HG03558 (cell line): ENCODE results near the gene GSX2.

Source experiments
- ATAC-seq: cut with Tn5 transposase; IDR thresholded peaks from one replicate; pipeline ENCODE4 v1.9.1; 2021; ENCODE audit warnings: moderate number of reproducible peaks; ENCODE audit not compliant: unreplicated experiment; ENCODE audit errors: extremely low read depth

GSX2 gene

DNA sequence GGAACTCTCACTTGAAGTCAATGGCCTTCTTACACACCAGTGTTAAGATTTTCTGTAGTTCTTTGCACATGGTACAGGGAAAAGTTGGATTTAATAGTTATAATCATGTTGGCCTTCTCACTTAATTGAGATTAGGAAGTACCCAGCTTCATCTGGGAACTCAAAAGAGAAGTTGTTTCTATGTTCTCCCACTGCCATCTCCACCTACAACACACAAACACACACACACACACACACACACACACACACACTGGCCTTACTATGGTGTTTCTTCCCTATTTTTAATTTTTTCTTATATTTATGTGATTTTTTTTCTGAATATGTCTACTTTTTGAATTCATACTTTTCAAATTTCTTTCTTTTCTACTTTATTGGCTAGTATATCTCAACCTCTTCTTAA, 25.6 kb upstream of the GSX2 start:
- no peak for ATAC-seq

DNA sequence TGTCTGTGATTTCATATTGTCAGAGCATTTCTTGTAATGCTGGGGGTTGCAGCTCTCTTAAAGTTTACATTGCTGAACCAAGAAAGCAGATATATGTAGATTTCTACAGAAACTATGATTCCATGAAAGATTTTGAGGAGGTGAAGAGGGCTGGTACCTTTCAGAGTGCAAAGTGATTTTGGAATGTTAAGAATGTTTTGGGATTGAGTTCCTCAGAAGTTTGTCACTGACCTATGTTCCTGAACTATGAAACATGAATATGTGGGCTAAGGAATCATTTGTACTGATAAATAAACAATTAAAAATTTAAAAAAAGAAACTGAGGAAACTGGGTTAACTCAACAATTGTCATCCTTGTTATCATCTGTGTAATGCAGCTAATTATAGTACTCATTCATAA, 23.3 kb upstream of the GSX2 start:
- no peak for ATAC-seq

DNA sequence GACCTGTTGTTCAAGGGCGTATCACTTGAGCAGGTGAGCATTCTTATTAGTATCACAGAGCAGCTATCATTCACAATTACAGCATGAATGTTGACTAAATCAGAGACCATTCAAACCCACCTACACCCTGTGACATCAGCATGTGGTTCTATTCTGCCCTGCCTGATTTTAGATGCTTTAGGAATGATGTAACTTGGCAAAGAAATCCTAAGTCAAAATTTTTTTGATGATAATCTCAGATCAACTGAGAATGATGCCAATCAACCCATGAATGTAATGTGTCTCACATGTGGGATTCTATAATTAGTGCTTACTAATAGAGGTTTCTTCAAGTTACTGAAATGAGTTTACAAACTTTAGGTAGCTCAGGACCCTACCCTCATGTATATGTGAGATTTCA, 22.2 kb upstream of the GSX2 start:
- no peak for ATAC-seq

DNA sequence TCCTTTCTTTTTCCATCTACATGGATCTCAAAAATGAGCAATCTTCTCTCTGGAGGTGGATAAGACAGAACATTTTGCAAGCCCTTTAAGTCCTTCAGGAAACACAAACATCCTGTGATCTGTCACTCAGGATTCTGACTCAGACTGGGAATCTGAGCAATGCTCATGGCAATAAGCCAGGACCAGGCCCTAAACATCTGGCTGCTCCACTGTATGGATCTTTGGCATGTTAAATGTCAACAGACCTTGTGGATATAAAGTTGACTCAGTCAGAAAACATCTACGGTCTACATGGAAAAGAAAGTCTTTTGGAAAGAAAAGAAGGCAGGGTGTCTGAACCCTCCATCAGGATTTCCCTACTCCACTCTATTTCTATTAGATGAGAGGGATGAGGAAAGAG, 17.8 kb upstream of the GSX2 start:
- ATAC-seq, result no peak

DNA sequence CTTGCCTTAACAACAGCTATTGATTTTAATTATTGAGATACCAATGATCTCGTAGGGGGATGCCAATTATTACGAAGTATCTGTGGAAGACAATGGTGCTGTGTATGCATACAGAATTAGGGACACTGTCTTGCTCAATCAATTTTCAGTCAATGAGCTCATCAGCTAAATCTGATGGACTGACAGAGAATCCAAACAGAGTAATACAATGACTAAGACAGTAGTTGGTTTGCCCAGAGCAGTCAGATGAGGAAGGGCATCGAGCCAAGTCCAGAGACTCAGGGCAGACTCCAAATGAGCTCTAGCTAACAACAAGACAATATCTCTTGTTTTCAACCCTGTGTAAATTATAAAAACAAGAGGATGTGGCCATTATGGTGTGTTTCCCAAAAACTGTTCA, 14.7 kb upstream of the GSX2 start:
- no peak for ATAC-seq

DNA sequence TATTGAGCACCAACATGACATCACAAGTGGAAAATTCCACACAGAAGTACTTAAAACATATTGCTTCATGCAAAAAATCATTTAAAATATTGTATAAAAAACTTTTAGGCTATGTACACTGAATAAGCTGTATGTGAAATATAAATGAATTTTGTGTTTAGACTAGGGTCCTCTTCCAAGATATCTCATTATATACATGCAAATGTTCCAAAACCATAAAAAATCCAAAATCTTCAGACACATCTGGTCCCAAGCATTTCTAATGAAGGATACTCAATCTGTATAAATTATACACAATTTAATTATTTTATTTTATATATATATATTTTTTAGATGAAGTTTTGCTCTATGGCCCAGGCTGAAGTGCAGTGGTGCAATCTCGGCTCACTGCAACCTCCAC, 10.1 kb upstream of the GSX2 start:
- no peak for ATAC-seq

DNA sequence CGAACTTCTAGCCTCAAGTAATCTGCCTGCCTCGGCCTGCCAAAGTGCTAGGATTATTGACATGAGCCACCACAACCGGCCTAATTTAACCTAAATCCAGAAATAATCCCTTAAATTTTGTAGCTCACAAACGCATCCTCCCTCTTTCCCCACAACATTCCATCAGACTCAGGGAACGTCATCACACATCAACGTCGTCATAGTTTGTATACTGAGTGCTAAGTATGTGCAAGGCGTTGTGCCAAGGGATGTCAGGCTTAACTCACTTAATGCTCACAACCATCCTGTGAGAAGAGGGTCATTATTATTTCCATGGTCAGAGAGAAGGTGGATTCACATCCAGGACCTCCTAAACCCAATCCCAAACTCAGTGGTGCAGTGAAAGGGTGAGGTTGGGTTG, 9.6 kb upstream of the GSX2 start:
- no peak for ATAC-seq

DNA sequence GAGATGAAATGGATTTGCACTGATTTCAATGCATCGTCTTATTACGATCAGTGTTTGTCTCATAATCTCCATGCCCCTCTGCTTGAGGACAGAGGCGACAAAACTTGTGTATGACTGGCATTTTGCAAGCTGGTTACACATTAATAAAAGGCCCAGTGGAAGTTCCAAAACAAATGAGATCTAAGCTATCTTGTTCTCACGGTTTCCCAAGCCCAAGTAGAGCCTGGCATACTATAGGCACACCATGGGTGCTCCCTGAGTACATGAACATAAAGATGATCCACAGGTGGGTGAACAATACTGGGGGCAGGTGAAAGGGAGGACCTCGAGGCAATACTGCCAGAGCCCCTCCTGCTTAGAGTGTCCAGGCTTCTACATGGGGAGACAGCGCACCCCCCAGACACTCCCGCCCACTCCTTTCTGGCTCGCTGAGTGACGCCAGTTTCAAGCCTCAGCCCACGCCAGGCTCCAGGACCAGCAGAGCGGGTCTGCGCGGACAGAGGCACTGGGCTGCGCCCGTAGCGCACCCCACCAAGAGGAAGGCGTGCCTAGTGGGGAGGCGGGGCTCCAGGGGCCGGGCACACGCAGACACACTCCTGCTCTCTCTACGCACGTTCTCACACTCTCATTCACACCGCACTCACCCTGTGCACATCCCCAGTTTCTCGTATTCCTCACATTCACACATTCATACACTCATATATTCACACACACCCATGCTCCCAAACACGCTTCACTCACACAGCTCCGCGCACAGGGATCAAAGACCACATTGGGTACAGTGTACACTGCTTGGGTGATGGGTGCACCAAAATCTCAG, 8.9 kb upstream of the GSX2 start:
- no peak for ATAC-seq

DNA sequence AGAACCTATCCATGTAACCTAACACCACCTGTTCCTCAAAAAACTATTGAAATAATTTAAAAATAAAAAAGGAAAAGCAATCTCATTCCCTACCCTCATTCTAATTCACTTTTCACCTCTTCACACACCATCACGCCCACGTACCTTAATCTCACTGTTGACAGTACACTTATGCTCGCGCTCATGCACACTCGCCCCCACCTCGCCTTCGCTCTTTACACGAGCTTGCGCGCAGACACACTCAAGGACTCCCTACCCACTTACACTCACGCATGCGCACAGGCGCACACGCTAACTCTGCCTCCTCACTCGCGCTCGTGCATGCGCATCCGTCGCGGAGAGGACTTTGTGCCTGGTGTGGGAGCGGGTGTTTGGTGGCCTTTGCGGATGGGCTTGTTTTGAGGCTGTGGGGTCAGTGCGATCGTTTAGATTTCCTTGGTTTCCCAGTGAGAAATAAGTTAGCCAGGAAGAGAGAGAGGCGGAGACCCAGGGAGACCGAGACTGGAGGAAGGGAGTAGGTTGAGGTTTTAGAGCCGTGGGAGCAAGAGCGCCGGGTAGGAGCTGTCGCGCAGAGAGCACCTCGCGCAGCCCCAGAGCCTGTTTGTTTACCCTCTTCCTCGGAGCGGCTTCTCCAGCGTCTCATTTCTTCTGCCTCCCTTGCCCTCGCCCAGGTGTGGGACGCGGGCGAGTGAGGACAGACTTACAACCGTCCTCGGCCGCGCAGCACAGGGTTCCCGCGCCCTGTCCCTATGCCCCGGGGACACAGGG, 8.1 kb upstream of the GSX2 start:
- peak; percentile 52 for ATAC-seq

DNA sequence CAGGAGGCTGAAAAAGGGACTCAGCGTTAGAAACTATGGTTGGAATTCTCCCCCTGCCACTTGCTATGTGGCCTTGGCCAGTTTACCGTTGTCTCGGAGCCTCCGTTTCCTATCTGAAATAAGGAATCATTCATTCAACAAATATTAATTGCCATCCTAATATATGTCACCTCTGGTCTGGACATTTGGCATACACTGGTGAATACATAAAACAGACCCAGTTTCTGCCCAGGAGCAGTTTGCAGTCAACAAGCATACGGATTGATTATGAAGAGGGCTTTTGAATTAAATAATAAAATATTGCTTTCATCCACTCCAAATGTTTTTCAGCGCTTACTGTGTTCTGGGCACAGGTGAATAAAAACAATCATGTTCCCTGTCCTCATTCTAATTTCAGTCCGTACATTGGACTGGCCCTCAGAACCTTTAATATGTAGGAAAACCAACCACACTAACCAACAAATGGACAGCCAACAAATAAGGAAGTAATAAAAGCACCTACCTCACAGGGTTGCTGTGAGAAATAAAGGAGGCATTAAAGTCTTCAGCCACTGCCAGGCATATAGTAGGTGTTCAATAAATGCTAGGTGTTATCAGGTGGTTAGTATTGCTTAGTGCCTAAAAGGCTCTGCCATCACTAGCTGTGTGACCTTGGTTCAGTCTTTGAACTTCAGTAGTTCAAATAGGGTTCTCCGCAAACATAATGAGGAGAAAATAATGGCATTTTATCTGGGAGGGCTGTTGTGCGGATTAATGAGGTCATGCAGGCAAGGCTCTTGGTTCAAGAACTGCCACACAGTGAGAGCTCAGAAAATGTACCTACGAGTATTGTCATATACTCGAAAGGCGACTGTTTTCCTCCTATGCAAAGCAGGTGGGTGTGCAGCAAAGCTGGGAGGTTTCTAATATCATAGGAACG, 7.3 kb upstream of the GSX2 start:
- ATAC-seq, result no peak

DNA sequence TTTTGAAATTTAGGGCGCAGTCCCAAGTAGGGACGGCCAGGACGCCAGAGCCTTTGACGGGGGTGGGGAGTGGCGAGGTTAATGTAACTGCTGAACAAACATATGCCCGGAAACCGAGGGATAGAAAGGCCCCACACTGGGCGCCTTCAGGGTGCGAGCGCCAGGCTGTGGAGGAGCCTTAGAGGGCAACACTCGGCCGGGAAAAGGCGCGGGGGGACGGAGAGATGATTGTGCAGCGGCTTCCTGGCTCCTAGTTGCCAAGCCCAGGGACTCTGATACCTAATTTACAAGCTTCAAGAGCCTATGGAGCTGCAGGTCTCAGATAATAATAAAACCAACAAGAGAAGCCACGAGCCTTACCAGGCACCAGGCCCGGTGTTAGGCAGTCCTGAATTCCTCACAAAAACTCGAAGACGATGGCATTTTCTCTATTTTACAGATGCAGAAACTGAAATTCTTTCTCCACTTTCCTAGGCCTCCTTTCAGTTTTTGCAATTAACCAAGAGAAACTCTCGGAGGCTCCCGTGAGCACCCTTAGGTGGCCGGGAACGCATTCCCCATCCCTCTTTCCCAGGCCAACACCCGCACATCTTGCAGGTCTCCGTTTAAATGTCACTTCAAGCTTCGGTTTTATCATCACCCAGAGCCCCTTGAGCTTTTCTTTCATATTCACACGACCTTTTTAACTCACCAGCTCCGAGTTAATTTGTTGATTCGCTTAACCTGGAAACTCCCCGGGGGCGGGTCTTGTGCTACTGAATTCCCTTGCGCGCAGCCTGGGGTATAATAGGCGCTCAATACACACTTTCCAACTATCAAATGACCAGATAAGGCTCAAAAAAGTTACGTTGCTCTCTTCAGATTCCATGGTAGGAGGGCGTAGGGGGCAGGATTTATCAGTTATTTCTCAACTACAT, 6.4 kb upstream of the GSX2 start:
- ATAC-seq, result no peak

DNA sequence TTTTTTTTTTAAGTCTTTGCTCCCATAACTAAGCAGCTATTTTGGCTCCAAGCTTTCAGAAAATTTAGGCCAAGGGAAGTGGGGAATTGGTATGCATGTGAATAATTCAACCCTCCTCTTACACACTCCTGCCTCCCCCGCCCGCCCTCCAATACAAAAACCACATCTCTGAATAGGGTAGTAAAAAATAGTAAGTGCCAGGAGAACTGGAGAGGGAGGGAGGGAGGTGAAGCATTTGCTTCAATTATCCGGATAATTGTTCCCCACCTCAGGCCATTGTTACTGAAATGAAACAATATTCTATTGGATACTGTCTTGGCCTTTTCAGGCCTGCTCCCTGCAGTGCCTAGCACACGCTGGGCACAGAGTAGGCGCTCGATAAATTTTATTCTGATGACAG, 5.5 kb upstream of the GSX2 start:
- ATAC-seq, result no peak

DNA sequence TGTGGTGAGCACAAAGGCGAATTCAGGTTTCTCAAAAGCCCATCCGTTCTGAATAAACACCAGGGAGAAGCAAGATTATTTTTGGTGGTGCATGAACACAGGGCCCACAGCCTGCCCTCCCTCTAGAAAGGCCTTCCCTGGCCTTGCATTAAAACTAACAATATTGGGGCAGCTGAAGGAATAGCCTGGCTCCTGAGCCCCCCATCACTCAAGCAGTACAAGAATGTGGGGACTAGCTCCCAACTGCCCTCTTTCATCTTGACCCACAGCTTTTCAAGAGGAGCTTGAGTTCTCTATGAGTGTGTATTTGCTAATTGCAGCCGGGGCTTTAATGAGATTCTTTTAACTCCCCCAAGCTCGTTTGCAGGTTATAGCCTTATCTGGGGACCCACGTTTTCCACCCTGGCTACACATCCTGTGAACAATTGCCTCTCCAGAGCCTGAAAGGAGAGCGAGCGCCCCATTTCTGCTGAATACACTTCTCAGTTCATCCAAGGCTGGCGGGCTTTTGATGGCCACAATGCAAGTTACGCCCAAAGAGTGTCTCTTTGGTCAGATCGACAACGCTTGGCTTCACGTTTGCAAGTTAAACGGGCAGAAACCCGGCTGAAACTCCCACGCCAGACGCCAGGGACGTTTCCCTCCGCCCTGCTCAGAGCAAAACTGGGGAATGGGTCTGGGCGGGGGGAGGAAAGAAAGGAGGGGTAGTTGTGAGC, 4.7 kb upstream of the GSX2 start:
- no peak for ATAC-seq

DNA sequence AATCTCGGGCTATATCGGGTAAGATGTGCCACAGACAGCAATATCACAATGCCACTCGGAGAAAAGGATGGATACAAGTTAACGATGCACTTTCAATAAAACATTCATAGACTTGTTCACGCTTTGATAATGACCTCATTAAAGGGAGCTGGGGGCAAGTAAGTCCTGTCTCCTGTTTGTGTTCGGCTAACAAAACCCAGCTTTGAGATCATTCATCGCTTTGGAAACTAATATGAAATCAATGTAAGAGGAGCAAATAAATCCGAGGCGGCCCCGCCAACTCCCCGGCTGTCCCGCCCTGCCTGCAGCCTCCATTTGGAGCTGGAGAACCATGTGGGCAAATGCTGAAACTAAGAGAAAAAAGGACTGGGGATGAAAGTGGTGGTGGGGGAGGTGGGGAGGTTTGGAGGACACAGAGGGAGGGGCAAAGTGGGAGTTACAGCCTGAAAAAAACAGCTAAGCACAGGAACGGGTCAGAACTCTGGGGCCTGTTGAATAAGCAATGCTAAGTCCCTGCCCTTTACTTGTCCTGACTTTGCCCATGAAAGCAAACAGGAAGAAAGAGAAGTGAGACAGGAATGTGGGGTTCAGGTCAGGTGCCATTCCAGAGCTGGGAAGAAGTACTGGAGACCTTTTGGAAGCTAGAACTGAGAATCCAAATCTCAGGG, 3.5 kb upstream of the GSX2 start:
- ATAC-seq, result no peak

DNA sequence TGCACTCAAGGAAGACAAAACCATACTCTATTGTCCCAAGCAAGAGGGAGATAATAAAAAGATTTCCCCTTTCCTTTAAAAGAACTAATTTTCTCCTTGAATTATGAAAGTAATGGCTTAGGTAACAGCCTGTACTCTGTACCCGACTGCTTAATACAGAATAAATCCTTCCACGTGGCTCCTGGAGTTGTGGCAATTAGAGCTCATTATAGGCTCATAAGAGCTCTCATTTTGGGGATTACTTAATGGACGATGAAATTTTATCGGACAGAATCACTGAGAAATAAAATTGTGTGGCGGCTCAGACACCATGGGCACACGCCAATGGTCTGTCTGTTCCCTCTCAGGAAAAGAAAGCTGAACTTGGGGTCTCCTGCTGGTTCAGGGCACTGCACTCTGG, 2.8 kb upstream of the GSX2 start:
- ATAC-seq, result no peak

DNA sequence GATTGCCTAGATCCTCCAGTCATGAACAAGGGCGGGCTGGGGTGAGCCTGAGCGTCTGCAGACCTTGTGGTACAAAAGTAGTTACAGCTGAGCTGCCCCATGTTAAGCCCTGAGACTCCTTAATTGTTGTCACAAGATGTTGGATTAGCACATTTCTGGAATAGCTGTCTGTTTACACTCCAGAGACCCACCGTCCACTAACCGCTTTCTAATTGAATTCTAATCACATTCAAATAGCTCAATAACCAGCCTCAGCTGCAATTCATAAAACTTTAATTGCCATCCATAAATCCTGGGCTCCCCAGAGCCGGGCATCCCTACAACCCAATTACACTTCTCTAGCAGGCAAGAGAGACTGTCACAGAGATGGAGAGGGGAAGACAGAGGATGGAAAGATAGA, 1.6 kb upstream of the GSX2 start:
- no peak for ATAC-seq

DNA sequence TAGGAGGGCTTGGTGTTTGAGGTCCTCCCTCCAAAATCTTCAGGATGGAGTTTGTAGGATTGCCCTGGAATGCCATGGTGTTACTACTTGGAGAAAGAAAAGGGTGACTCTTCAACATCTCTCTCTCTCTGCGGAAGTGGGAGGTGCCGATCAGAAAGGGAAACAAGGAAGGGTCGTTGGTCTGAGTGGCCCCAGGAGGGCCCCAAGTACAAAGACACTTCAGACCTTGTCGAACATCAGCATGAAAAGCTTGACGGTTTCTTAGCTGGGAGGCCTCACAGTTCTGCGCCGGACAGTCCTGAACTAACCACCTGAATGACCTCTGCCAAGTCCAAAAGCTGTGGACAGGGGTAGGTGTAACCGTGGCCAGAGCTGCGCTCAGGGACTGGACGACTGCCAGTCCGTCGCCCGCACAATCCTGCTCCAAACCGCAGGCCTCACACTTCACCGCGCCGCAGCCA, 646 bp upstream of the GSX2 start:
- ATAC-seq, result no peak

DNA sequence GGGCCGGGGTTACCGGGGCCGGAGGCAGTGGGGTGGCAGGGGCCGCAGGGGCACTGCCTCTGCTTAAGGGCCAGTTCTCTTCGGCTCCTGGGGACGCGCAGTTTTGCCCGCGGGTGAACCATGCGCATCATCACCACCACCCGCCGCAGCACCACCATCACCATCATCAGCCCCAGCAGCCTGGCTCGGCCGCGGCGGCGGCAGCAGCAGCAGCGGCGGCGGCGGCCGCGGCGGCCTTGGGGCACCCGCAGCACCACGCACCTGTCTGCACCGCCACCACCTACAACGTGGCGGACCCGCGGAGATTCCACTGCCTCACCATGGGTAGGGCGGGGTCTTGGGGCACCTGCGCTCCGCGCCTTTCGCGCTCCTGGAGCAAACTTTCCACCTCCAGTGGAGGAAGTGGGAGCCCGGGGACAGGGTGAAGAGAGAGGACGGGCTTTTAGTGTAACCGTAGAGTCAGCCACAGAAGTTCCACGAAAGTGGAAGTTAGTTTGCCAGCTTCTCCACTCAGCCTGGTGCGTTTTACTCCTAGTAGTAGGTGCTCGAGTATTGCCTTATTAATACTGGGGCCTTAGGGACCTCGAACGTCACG, 729 bp downstream of the GSX2 start:
- ATAC-seq, result no peak
